Liver (tissue), 3 donors: Measurements from ENCODE around the gene ZNRF3.
"Not testable (repeated sequence)": the region's sequence is repeated elsewhere in the genome, so short reads cannot be mapped to it uniquely, and the experiment has no call there.

Experiments used
- CTCF ChIP-seq: fragments of 150-350 bp; IDR thresholded peaks from 2 replicates; pipeline ENCODE4 v1.5.1; 2017; ENCODE audit warnings: improper control_type of control experiment, low read depth, low read length; ENCODE audit not compliant: missing input control
- SP1 ChIP-seq: IDR thresholded peaks from 2 replicates; pipeline ENCODE4 v1.6.1; 2018; ENCODE audit warnings: antibody characterized with exemption, mild to moderate bottlenecking
- donor health status: healthy.
- donor health status: healthy.

DNA sequence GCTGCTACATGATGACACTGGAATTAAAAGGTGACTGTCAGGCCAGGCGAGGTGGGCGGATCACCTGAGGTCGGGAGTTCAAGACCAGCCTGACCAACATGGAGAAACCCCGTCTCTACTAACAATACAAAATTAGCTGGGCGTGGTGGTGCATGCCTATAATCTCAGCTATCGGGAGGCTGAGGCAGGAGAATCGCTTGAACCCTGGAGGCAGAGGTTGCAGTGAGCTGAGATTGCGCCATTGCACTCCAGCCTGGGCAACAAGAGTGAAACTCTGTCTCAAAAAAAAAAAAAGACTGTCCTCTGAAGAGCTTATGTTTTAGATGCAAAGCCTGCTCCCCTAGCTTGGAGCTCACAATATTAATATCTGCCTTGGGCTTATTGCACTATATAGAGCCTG lies 122.4 kb downstream of the ZNRF3 start:
- TF ChIP-seq CTCF, SP1: not testable (repeated sequence)
